ENCODE results near the gene PJA2.

The PJA2 gene

GRCh38 chr5:109307456-109307855, 102.3 kb downstream of the PJA2 start:
- Histone ChIP-seq H3K4me3 (ENCODE audit: control insufficient read depth in 1 of 7, extremely low read depth in 1 of 7, insufficient read depth in 4 of 7, low read depth in 2 of 7, low read length in 6 of 7) (no peak overlapping the region), H3K27me3 (replicated peaks in 2 of 5; ENCODE audit: control insufficient read depth in 4 of 5, insufficient read depth in 5 of 5, low read length in 4 of 5) (no peaks in the 10 kb centered on the region), H3K9me3 (ENCODE audit: control extremely low read depth in 1 of 5, control insufficient read depth in 4 of 5, insufficient read depth in 2 of 5, low read depth in 1 of 5, low read length in 4 of 5) (no peaks in the 10 kb centered on the region), H3K27ac (ENCODE audit: insufficient read depth in 1 of 2, low read depth in 1 of 2, low read length in 2 of 2, poor library complexity in 1 of 2, severe bottlenecking in 2 of 2) (no peak overlapping the region), H3K36me3 (ENCODE audit: control insufficient read depth in 4 of 4, insufficient read depth in 4 of 4, low read length in 3 of 4) (no peaks in the 10 kb centered on the region), H3K4me1 (ENCODE audit: control extremely low read depth in 1 of 4, control insufficient read depth in 4 of 4, insufficient read depth in 4 of 4, low read length in 3 of 4) (no peaks in the 10 kb centered on the region)
- no peak for DNase-seq
- POLR2A ChIA-PET: no interaction called here
- 100% methylated on average over 2 of the region's 4 CpGs for WGBS (ENCODE audit: insufficient coverage)
- CTCF ChIA-PET: no interaction called here

- CTCF ChIA-PET: no interaction called here
- Histone ChIP-seq H3K4me1 (ENCODE audit: control extremely low read depth in 1 of 4, control insufficient read depth in 4 of 4, insufficient read depth in 4 of 4, low read length in 3 of 4) (no peaks in the 10 kb centered on the region), H3K27ac (ENCODE audit: insufficient read depth in 1 of 2, low read depth in 1 of 2, low read length in 2 of 2, poor library complexity in 1 of 2, severe bottlenecking in 2 of 2) (no peak overlapping the region), H3K27me3 (replicated peaks in 2 of 5; ENCODE audit: control insufficient read depth in 4 of 5, insufficient read depth in 5 of 5, low read length in 4 of 5) (no peaks in the 10 kb centered on the region), H3K36me3 (ENCODE audit: control insufficient read depth in 4 of 4, insufficient read depth in 4 of 4, low read length in 3 of 4) (no peaks in the 10 kb centered on the region), H3K9me3 (ENCODE audit: control extremely low read depth in 1 of 5, control insufficient read depth in 4 of 5, insufficient read depth in 2 of 5, low read depth in 1 of 5, low read length in 4 of 5) (no peaks in the 10 kb centered on the region), H3K4me3 (ENCODE audit: control insufficient read depth in 1 of 7, extremely low read depth in 1 of 7, insufficient read depth in 4 of 7, low read depth in 2 of 7, low read length in 6 of 7) (no peak overlapping the region)
- WGBS (ENCODE audit: insufficient coverage): 100% methylated on average over 1 of the region's 2 CpGs
- POLR2A ChIA-PET: no interaction called here
- DNase-seq: no peak
Observed at GRCh38 chr5:109305352-109305751, 104.4 kb downstream of the PJA2 start.

- ChIA-PET CTCF (no interaction called here), POLR2A (no interaction called here)
- H3K4me3 ChIP-seq (ENCODE audit: control insufficient read depth in 1 of 7, extremely low read depth in 1 of 7, insufficient read depth in 4 of 7, low read depth in 2 of 7, low read length in 6 of 7): no peak overlapping the region
- no peak overlapping the region for H3K27ac ChIP-seq (ENCODE audit: insufficient read depth in 1 of 2, low read depth in 1 of 2, low read length in 2 of 2, poor library complexity in 1 of 2, severe bottlenecking in 2 of 2)
- H3K36me3 ChIP-seq (ENCODE audit: control insufficient read depth in 4 of 4, insufficient read depth in 4 of 4, low read length in 3 of 4): no peaks in the 10 kb centered on the region
- no peaks in the 10 kb centered on the region for H3K4me1 ChIP-seq (ENCODE audit: control extremely low read depth in 1 of 4, control insufficient read depth in 4 of 4, insufficient read depth in 4 of 4, low read length in 3 of 4)
- no peaks in the 10 kb centered on the region for H3K27me3 ChIP-seq (replicated peaks in 2 of 5; ENCODE audit: control insufficient read depth in 4 of 5, insufficient read depth in 5 of 5, low read length in 4 of 5)
- no peak for DNase-seq
- no peaks in the 10 kb centered on the region for H3K9me3 ChIP-seq (ENCODE audit: control extremely low read depth in 1 of 5, control insufficient read depth in 4 of 5, insufficient read depth in 2 of 5, low read depth in 1 of 5, low read length in 4 of 5)
Observed at GRCh38 chr5:109304309-109304708, 105.5 kb downstream of the PJA2 start.

GRCh38 chr5:109300367-109300766, 109.4 kb downstream of the PJA2 start:
- Histone ChIP-seq H3K9me3 (ENCODE audit: control extremely low read depth in 1 of 5, control insufficient read depth in 4 of 5, insufficient read depth in 2 of 5, low read depth in 1 of 5, low read length in 4 of 5) (no peaks in the 10 kb centered on the region), H3K36me3 (ENCODE audit: control insufficient read depth in 4 of 4, insufficient read depth in 4 of 4, low read length in 3 of 4) (no peaks in the 10 kb centered on the region), H3K27me3 (replicated peaks in 2 of 5; ENCODE audit: control insufficient read depth in 4 of 5, insufficient read depth in 5 of 5, low read length in 4 of 5) (no peaks in the 10 kb centered on the region), H3K4me1 (ENCODE audit: control extremely low read depth in 1 of 4, control insufficient read depth in 4 of 4, insufficient read depth in 4 of 4, low read length in 3 of 4) (no peaks in the 10 kb centered on the region), H3K27ac (ENCODE audit: insufficient read depth in 1 of 2, low read depth in 1 of 2, low read length in 2 of 2, poor library complexity in 1 of 2, severe bottlenecking in 2 of 2) (no peak overlapping the region), H3K4me3 (ENCODE audit: control insufficient read depth in 1 of 7, extremely low read depth in 1 of 7, insufficient read depth in 4 of 7, low read depth in 2 of 7, low read length in 6 of 7) (no peak overlapping the region)
- ChIA-PET POLR2A (interaction anchor here (0.6 kb wide), 1 partner anchor 218 kb away, joined by 4 read pairs; no protein-coding TSS in a partner anchor), CTCF (no interaction called here)
- DNase-seq: no peak
- WGBS (ENCODE audit: insufficient coverage): 83% methylated on average over 2 of the region's 2 CpGs

- 95% methylated on average over 6 of the region's 6 CpGs for WGBS (ENCODE audit: insufficient coverage)
- no peak for DNase-seq
- ChIA-PET CTCF (no interaction called here), POLR2A (no interaction called here)
- Histone ChIP-seq H3K9me3 (ENCODE audit: control extremely low read depth in 1 of 5, control insufficient read depth in 4 of 5, insufficient read depth in 2 of 5, low read depth in 1 of 5, low read length in 4 of 5) (no peaks in the 10 kb centered on the region), H3K36me3 (ENCODE audit: control insufficient read depth in 4 of 4, insufficient read depth in 4 of 4, low read length in 3 of 4) (no peaks in the 10 kb centered on the region), H3K27me3 (replicated peaks in 2 of 5; ENCODE audit: control insufficient read depth in 4 of 5, insufficient read depth in 5 of 5, low read length in 4 of 5) (no peaks in the 10 kb centered on the region), H3K4me1 (ENCODE audit: control extremely low read depth in 1 of 4, control insufficient read depth in 4 of 4, insufficient read depth in 4 of 4, low read length in 3 of 4) (no peaks in the 10 kb centered on the region), H3K4me3 (ENCODE audit: control insufficient read depth in 1 of 7, extremely low read depth in 1 of 7, insufficient read depth in 4 of 7, low read depth in 2 of 7, low read length in 6 of 7) (no peak overlapping the region), H3K27ac (ENCODE audit: insufficient read depth in 1 of 2, low read depth in 1 of 2, low read length in 2 of 2, poor library complexity in 1 of 2, severe bottlenecking in 2 of 2) (no peak overlapping the region)
Observed at GRCh38 chr5:109299557-109299956, 110.2 kb downstream of the PJA2 start.

- POLR2A ChIA-PET: no interaction called here
- WGBS (ENCODE audit: insufficient coverage): 90% methylated on average over 3 of the region's 4 CpGs
- Histone ChIP-seq H3K36me3 (ENCODE audit: control insufficient read depth in 4 of 4, insufficient read depth in 4 of 4, low read length in 3 of 4) (no peaks in the 10 kb centered on the region), H3K4me1 (ENCODE audit: control extremely low read depth in 1 of 4, control insufficient read depth in 4 of 4, insufficient read depth in 4 of 4, low read length in 3 of 4) (no peaks in the 10 kb centered on the region), H3K9me3 (ENCODE audit: control extremely low read depth in 1 of 5, control insufficient read depth in 4 of 5, insufficient read depth in 2 of 5, low read depth in 1 of 5, low read length in 4 of 5) (no peaks in the 10 kb centered on the region), H3K27me3 (replicated peaks in 2 of 5; ENCODE audit: control insufficient read depth in 4 of 5, insufficient read depth in 5 of 5, low read length in 4 of 5) (no peaks in the 10 kb centered on the region), H3K27ac (ENCODE audit: insufficient read depth in 1 of 2, low read depth in 1 of 2, low read length in 2 of 2, poor library complexity in 1 of 2, severe bottlenecking in 2 of 2) (no peak overlapping the region), H3K4me3 (ENCODE audit: control insufficient read depth in 1 of 7, extremely low read depth in 1 of 7, insufficient read depth in 4 of 7, low read depth in 2 of 7, low read length in 6 of 7) (no peak overlapping the region)
- CTCF ChIA-PET: no interaction called here
- no peak for DNase-seq
Observed at GRCh38 chr5:109298794-109299193, 111.0 kb downstream of the PJA2 start.

GRCh38 chr5:109297900-109298299, 111.9 kb downstream of the PJA2 start:
- ChIA-PET CTCF (no interaction called here), POLR2A (no interaction called here)
- DNase-seq: no peak
- no peaks in the 10 kb centered on the region for H3K27me3 ChIP-seq (replicated peaks in 2 of 5; ENCODE audit: control insufficient read depth in 4 of 5, insufficient read depth in 5 of 5, low read length in 4 of 5)
- no peaks in the 10 kb centered on the region for H3K9me3 ChIP-seq (ENCODE audit: control extremely low read depth in 1 of 5, control insufficient read depth in 4 of 5, insufficient read depth in 2 of 5, low read depth in 1 of 5, low read length in 4 of 5)
- no peak overlapping the region for H3K27ac ChIP-seq (ENCODE audit: insufficient read depth in 1 of 2, low read depth in 1 of 2, low read length in 2 of 2, poor library complexity in 1 of 2, severe bottlenecking in 2 of 2)
- WGBS (ENCODE audit: insufficient coverage): 92% methylated on average over 8 of the region's 9 CpGs
- H3K4me3 ChIP-seq (ENCODE audit: control insufficient read depth in 1 of 7, extremely low read depth in 1 of 7, insufficient read depth in 4 of 7, low read depth in 2 of 7, low read length in 6 of 7): no peak overlapping the region
- no peaks in the 10 kb centered on the region for H3K36me3 ChIP-seq (ENCODE audit: control insufficient read depth in 4 of 4, insufficient read depth in 4 of 4, low read length in 3 of 4)
- H3K4me1 ChIP-seq (ENCODE audit: control extremely low read depth in 1 of 4, control insufficient read depth in 4 of 4, insufficient read depth in 4 of 4, low read length in 3 of 4): no peaks in the 10 kb centered on the region

- Histone ChIP-seq H3K9me3 (ENCODE audit: control extremely low read depth in 1 of 5, control insufficient read depth in 4 of 5, insufficient read depth in 2 of 5, low read depth in 1 of 5, low read length in 4 of 5) (peaks cover 0 to 24% (median 2%) of the 10 kb centered on the region in 5 experiments), H3K27me3 (replicated peaks in 2 of 5; ENCODE audit: control insufficient read depth in 4 of 5, insufficient read depth in 5 of 5, low read length in 4 of 5) (no peaks in the 10 kb centered on the region), H3K4me1 (ENCODE audit: control extremely low read depth in 1 of 4, control insufficient read depth in 4 of 4, insufficient read depth in 4 of 4, low read length in 3 of 4) (no peaks in the 10 kb centered on the region), H3K4me3 (ENCODE audit: control insufficient read depth in 1 of 7, extremely low read depth in 1 of 7, insufficient read depth in 4 of 7, low read depth in 2 of 7, low read length in 6 of 7) (no peak overlapping the region), H3K27ac (ENCODE audit: insufficient read depth in 1 of 2, low read depth in 1 of 2, low read length in 2 of 2, poor library complexity in 1 of 2, severe bottlenecking in 2 of 2) (no peak overlapping the region), H3K36me3 (ENCODE audit: control insufficient read depth in 4 of 4, insufficient read depth in 4 of 4, low read length in 3 of 4) (no peaks in the 10 kb centered on the region)
- no peak for DNase-seq
- CTCF ChIA-PET: no interaction called here
- POLR2A ChIA-PET: no interaction called here
- WGBS (ENCODE audit: insufficient coverage): 96% methylated on average over 6 of the region's 6 CpGs
Observed at GRCh38 chr5:109291090-109291489, 118.7 kb downstream of the PJA2 start.
